Neural cell (in vitro differentiated cells): Measurements from ENCODE around the gene PRKCZ. TPM values are rescaled to one million over a fixed set of nuclear protein-coding genes. Genes with fewer than 3 reads are reported as not detected.

Experiments
- H2AFZ ChIP-seq: fragments of 200-600, 300-800 bp; sonication (generic), shearing (Covaris generic); 2 replicates; pipeline ENCODE4 v1.6.0; 2014; ENCODE audit warnings: low read depth, mild to moderate bottlenecking, antibody characterized with exemption, low read length, moderate library complexity
- H3F3A ChIP-seq: fragments of 200-600 bp; shearing (Covaris generic); 2 replicates; pipeline ENCODE4 v1.6.1; 2016; ENCODE audit warnings: mild to moderate bottlenecking, moderate library complexity, mixed read lengths, antibody characterized with exemption, low read length; ENCODE audit not compliant: insufficient read depth, poor library complexity, severe bottlenecking
- H3K27ac ChIP-seq: fragments of 200-600, 300-800 bp; sonication (generic), shearing (Covaris generic); 2 replicates; pipeline ENCODE4 v1.5.1; 2014; ENCODE audit warnings: mild to moderate bottlenecking, low read length, moderate library complexity
- H3K27me3 ChIP-seq: fragments of 300-800, 200-600 bp; sonication (generic), shearing (Covaris generic); 2 replicates; pipeline ENCODE4 v1.6.0; 2014; ENCODE audit warnings: mild to moderate bottlenecking, low read depth, low read length, moderate library complexity; ENCODE audit not compliant: insufficient read depth
- H3K36me3 ChIP-seq: fragments of 300-800, 200-600 bp; sonication (generic), shearing (Covaris generic); 2 replicates; pipeline ENCODE4 v1.5.1; 2014; ENCODE audit warnings: mild to moderate bottlenecking, antibody characterized with exemption, low read length, moderate library complexity; ENCODE audit not compliant: insufficient read depth
- H3K4me2 ChIP-seq: fragments of 300-800, 200-600 bp; sonication (generic), shearing (Covaris generic); 2 replicates; pipeline ENCODE4 v1.6.0; 2014; ENCODE audit warnings: mild to moderate bottlenecking, low read length
- H3K4me3 ChIP-seq: fragments of 300-800, 200-600 bp; sonication (generic), shearing (Covaris generic); 2 replicates; pipeline ENCODE4 v1.5.1; 2014; ENCODE audit warnings: mild to moderate bottlenecking, low read length, moderate library complexity
- H3K79me2 ChIP-seq: fragments of 200-600 bp; shearing (Covaris generic); replicated peaks from 2 replicates; pipeline ENCODE4 v1.6.0; 2014; ENCODE audit warnings: mild to moderate bottlenecking, low read length, moderate library complexity; ENCODE audit not compliant: insufficient read depth
- H3K9ac ChIP-seq: fragments of 300-800, 200-600 bp; sonication (generic), shearing (Covaris generic); 2 replicates; pipeline ENCODE4 v1.6.1; 2016; ENCODE audit warnings: mild to moderate bottlenecking, low read length, mixed read lengths
- H3K9me2 ChIP-seq: fragments of 200-600 bp; shearing (Covaris generic); 2 replicates; pipeline ENCODE4 v1.6.1; 2016; ENCODE audit warnings: mild to moderate bottlenecking, low read length, mixed read lengths; ENCODE audit not compliant: insufficient read depth
- H3K9me3 ChIP-seq: fragments of 200-600, 300-800 bp; sonication (generic), shearing (Covaris generic); 2 replicates; pipeline ENCODE4 v1.6.1; 2016; ENCODE audit warnings: mild to moderate bottlenecking, mixed run types, low read length, moderate library complexity, mixed read lengths
- H4K20me1 ChIP-seq: fragments of 200-600 bp; shearing (Covaris generic); 2 replicates; pipeline ENCODE4 v1.6.1; 2016; ENCODE audit warnings: mild to moderate bottlenecking, mixed run types; ENCODE audit not compliant: insufficient read depth
- EP300 ChIP-seq: fragments of 450-650 bp; conservative IDR thresholded peaks from 2 replicates; pipeline ENCODE4 v1.6.1; 2014; ENCODE audit warnings: antibody characterized with exemption, mild to moderate bottlenecking, moderate library complexity; ENCODE audit not compliant: poor library complexity, severe bottlenecking
- EZH2 ChIP-seq: fragments of 200-600, 300-800 bp; shearing (Covaris generic), sonication (generic); IDR thresholded peaks from 2 replicates; pipeline ENCODE4 v1.6.1; 2014; ENCODE audit warnings: antibody characterized with exemption, low read length, borderline replicate concordance, mild to moderate bottlenecking; ENCODE audit not compliant: insufficient read depth, poor library complexity, severe bottlenecking
- MXI1 ChIP-seq: fragments of 450-650 bp; conservative IDR thresholded peaks from 2 replicates; pipeline ENCODE4 v1.6.1; 2014; ENCODE audit warnings: antibody characterized with exemption, mild to moderate bottlenecking; ENCODE audit not compliant: poor library complexity, severe bottlenecking
- POLR2AphosphoS5 ChIP-seq: IDR thresholded peaks from 2 replicates; pipeline ENCODE4 v1.6.1; 2012
- RAD21 ChIP-seq: fragments of 450-650 bp; conservative IDR thresholded peaks from 2 replicates; pipeline ENCODE4 v1.6.1; 2014; ENCODE audit warnings: antibody characterized with exemption, mild to moderate bottlenecking, moderate library complexity
- SMC3 ChIP-seq: fragments of 450-650 bp; conservative IDR thresholded peaks from 2 replicates; pipeline ENCODE4 v1.6.1; 2014; ENCODE audit warnings: antibody characterized with exemption, mild to moderate bottlenecking, moderate library complexity; ENCODE audit not compliant: poor library complexity
- TAF1 ChIP-seq: IDR thresholded peaks from 2 replicates; pipeline ENCODE4 v1.6.1; 2012; ENCODE audit warnings: low read depth
- polyA plus RNA-seq: library from polyadenylated mRNA; depleted of rRNA; stranded (reverse); fragments of >200 nt; gene quantifications from 2 replicates; pipeline ENCODE4 v1.2.3, GENCODE V29; 2014
- TF ChIP-seq, protein P1 (sequence below): IDR thresholded peaks from 2 replicates; pipeline ENCODE4 v1.6.1; 2012; ENCODE audit warnings: borderline replicate concordance
- TF ChIP-seq, protein P2 (sequence below): fragments of 450-650 bp; IDR thresholded peaks from 2 replicates; pipeline ENCODE4 v1.5.1; 2014; ENCODE audit warnings: antibody characterized with exemption, mild to moderate bottlenecking, moderate library complexity; ENCODE audit not compliant: poor library complexity, severe bottlenecking

Gene PRKCZ
- polyA plus RNA-seq, 1 donor from 2014 or later: 54.9 TPM

DNA sequence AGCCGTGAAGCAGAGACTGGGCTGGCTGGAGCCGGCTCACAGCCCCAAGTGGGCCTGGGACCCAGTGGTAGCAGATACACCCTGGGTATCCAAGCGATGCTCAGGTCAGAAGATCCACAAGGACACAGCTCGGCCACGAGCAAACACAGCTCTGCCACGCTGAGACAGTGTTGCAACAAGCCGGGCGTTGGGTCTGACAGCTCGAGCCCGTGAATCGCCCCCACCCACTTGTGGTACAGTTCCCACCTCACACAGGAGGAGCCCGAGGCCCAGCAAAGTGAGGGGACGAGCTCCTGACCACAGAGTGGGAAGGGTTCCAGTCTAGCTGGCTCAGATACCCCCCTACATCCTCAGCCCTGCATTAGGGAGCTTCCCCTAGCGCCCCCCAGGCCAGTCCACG, 8.9 kb upstream of the PRKCZ start:
- Histone ChIP-seq H3K27ac (no peak overlapping the region), H2AFZ (no peak overlapping the region), H3K27me3 (peaks cover 7% of the 10 kb centered on the region), H3K9me3 (no peaks in the 10 kb centered on the region), H3K4me2 (no peak overlapping the region), H3F3A (no peaks in the 10 kb centered on the region), H3K9ac (no peak overlapping the region), H3K79me2 (no peaks in the 10 kb centered on the region), H3K4me3 (no peak overlapping the region), H4K20me1 (no peaks in the 10 kb centered on the region), H3K9me2 (no peaks in the 10 kb centered on the region), H3K36me3 (no peaks in the 10 kb centered on the region)
- TF ChIP-seq RAD21 (no peak), POLR2AphosphoS5 (no peak), SMC3 (no peak), TAF1 (no peak), EZH2 (no peak), EP300 (no peak), MXI1 (no peak)
- TF ChIP-seq, protein P1, sequence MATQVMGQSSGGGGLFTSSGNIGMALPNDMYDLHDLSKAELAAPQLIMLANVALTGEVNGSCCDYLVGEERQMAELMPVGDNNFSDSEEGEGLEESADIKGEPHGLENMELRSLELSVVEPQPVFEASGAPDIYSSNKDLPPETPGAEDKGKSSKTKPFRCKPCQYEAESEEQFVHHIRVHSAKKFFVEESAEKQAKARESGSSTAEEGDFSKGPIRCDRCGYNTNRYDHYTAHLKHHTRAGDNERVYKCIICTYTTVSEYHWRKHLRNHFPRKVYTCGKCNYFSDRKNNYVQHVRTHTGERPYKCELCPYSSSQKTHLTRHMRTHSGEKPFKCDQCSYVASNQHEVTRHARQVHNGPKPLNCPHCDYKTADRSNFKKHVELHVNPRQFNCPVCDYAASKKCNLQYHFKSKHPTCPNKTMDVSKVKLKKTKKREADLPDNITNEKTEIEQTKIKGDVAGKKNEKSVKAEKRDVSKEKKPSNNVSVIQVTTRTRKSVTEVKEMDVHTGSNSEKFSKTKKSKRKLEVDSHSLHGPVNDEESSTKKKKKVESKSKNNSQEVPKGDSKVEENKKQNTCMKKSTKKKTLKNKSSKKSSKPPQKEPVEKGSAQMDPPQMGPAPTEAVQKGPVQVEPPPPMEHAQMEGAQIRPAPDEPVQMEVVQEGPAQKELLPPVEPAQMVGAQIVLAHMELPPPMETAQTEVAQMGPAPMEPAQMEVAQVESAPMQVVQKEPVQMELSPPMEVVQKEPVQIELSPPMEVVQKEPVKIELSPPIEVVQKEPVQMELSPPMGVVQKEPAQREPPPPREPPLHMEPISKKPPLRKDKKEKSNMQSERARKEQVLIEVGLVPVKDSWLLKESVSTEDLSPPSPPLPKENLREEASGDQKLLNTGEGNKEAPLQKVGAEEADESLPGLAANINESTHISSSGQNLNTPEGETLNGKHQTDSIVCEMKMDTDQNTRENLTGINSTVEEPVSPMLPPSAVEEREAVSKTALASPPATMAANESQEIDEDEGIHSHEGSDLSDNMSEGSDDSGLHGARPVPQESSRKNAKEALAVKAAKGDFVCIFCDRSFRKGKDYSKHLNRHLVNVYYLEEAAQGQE: no peak
- TF ChIP-seq, protein P2, sequence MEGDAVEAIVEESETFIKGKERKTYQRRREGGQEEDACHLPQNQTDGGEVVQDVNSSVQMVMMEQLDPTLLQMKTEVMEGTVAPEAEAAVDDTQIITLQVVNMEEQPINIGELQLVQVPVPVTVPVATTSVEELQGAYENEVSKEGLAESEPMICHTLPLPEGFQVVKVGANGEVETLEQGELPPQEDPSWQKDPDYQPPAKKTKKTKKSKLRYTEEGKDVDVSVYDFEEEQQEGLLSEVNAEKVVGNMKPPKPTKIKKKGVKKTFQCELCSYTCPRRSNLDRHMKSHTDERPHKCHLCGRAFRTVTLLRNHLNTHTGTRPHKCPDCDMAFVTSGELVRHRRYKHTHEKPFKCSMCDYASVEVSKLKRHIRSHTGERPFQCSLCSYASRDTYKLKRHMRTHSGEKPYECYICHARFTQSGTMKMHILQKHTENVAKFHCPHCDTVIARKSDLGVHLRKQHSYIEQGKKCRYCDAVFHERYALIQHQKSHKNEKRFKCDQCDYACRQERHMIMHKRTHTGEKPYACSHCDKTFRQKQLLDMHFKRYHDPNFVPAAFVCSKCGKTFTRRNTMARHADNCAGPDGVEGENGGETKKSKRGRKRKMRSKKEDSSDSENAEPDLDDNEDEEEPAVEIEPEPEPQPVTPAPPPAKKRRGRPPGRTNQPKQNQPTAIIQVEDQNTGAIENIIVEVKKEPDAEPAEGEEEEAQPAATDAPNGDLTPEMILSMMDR: no peak

DNA sequence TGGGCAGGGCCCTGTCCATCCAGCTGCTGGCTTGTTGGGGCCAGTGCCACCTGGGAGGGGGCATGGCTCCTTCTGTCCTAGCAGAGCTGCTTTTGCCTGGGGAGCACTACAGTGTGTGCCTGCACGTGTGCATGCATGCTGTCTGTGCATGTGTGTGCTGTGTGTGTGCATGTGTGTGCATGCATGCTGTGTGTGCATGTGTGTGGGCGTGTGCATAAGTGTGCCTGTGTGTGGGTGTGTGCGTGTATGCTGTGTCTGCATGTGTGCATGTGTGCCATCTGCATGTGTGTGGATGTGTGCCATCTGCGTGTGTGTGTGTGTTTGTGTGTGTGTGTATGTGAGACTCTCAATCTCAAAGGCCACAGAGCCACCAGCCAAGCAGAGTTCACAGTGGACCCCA, 8.3 kb upstream of the PRKCZ start:
- H3F3A ChIP-seq: no peaks in the 10 kb centered on the region
- H2AFZ ChIP-seq: no peak overlapping the region
- H3K36me3 ChIP-seq: no peaks in the 10 kb centered on the region
- H3K27me3 ChIP-seq: peaks cover 7% of the 10 kb centered on the region
- H3K4me3 ChIP-seq: no peak overlapping the region
- H3K27ac ChIP-seq: no peak overlapping the region
- H3K79me2 ChIP-seq: no peaks in the 10 kb centered on the region
- H3K9ac ChIP-seq: no peak overlapping the region
- H3K9me2 ChIP-seq: no peaks in the 10 kb centered on the region
- no peaks in the 10 kb centered on the region for H4K20me1 ChIP-seq
- TF ChIP-seq EP300 (no peak), POLR2AphosphoS5 (no peak), EZH2 (no peak), SMC3 (no peak), TAF1 (no peak), MXI1 (no peak)
- TF ChIP-seq, protein P2: no peak
- H3K9me3 ChIP-seq: no peaks in the 10 kb centered on the region
- no peak overlapping the region for H3K4me2 ChIP-seq
